IMR-90 (cell line): Measurements from ENCODE around the gene BPNT1. TPM values are rescaled to one million over a fixed set of nuclear protein-coding genes. Genes with fewer than 3 reads are reported as not detected.

ENCODE experiments used
- ATAC-seq: fragments of 200-7000 bp; cut with Tn5 transposase; 2 replicates; pipeline ENCODE4 v1.9.1; 2020; ENCODE audit warnings: low read depth, mild to moderate bottlenecking, moderate library complexity
- BruUV-seq: library from RNA; stranded (reverse); fragments of 400-500 nt; replicated peaks from 2 replicates; lab custom pipeline; 2021; lab: Mats Ljungman, UMichigan
- CTCF ChIA-PET: fragments of 300-600 bp; formaldehyde crosslinking; extraction: SDS; loops from one replicate; lab custom pipeline; 2021; ENCODE audit warnings: antibody characterized with exemption; lab: Yijun Ruan, JAX
- POLR2A ChIA-PET: fragments of 300-600 bp; sonication (Branson Sonifier 250); formaldehyde crosslinking; loops from one replicate; lab custom pipeline; 2022; ENCODE audit warnings: antibody characterized with exemption; ENCODE audit not compliant: unreplicated experiment; lab: Charles Lee
- DNase-seq: peaks from one replicate; pipeline ENCODE4 v3.0.0; 2013
- H2AFZ ChIP-seq: replicated peaks from 2 replicates; pipeline ENCODE3; 2013; ENCODE audit warnings: low read length, mild to moderate bottlenecking; ENCODE audit not compliant: poor library complexity
- H2AK5ac ChIP-seq: 2 replicates; pipeline ENCODE4 v1.6.1; 2013; ENCODE audit warnings: low read depth, low read length, inconsistent platforms
- H2AK9ac ChIP-seq: replicated peaks from 2 replicates; pipeline ENCODE3; 2013; ENCODE audit warnings: mild to moderate bottlenecking, low read depth, low read length, moderate library complexity; ENCODE audit not compliant: poor library complexity
- H2BK120ac ChIP-seq: 2 replicates; pipeline ENCODE4 v1.6.1; 2013; ENCODE audit warnings: low read depth, low read length, inconsistent platforms
- H2BK15ac ChIP-seq: 3 replicates; pipeline ENCODE4 v1.6.1; 2013; ENCODE audit warnings: low read depth, low read length, inconsistent platforms
- H2BK20ac ChIP-seq: 2 replicates; pipeline ENCODE4 v1.6.1; 2013; ENCODE audit warnings: low read depth, mild to moderate bottlenecking, inconsistent platforms, low read length, moderate library complexity
- H2BK5ac ChIP-seq: 2 replicates; pipeline ENCODE4 v1.6.1; 2013; ENCODE audit warnings: mild to moderate bottlenecking, low read depth, low read length, inconsistent platforms; ENCODE audit not compliant: poor library complexity, severe bottlenecking
- H3K14ac ChIP-seq: replicated peaks from 2 replicates; pipeline ENCODE4 v1.6.1; 2013; ENCODE audit warnings: low read depth, low read length, inconsistent platforms
- H3K18ac ChIP-seq: 2 replicates; pipeline ENCODE4 v1.6.1; 2013; ENCODE audit warnings: low read depth, low read length, control low read depth
- H3K23ac ChIP-seq: 2 replicates; pipeline ENCODE4 v1.6.1; 2013; ENCODE audit warnings: low read depth, low read length, inconsistent platforms
- H3K27ac ChIP-seq: 2 replicates; pipeline ENCODE4 v1.5.1; 2013; ENCODE audit warnings: mild to moderate bottlenecking, control low read depth, low read length; ENCODE audit not compliant: insufficient read depth
- H3K27me3 ChIP-seq: 2 replicates; pipeline ENCODE4 v1.6.1; 2013; ENCODE audit warnings: low read length; ENCODE audit not compliant: control insufficient read depth, insufficient read depth
- H3K36me3 ChIP-seq: 2 replicates; pipeline ENCODE4 v1.6.1; 2013; ENCODE audit warnings: low read length, mixed read lengths; ENCODE audit not compliant: control insufficient read depth, insufficient read depth
- H3K4ac ChIP-seq: 2 replicates; pipeline ENCODE4 v1.6.1; 2013; ENCODE audit warnings: low read depth, low read length, inconsistent platforms
- H3K4me1 ChIP-seq: 2 replicates; pipeline ENCODE4 v1.6.1; 2013; ENCODE audit warnings: low read length, mixed read lengths; ENCODE audit not compliant: control insufficient read depth, insufficient read depth
- H3K4me2 ChIP-seq: 2 replicates; pipeline ENCODE4 v1.6.1; 2013; ENCODE audit warnings: low read depth, mild to moderate bottlenecking, control low read depth, low read length, moderate library complexity
- H3K4me3 ChIP-seq: 2 replicates; pipeline ENCODE4 v1.5.1; 2013; ENCODE audit warnings: low read depth, mild to moderate bottlenecking, control low read depth, low read length, moderate library complexity; ENCODE audit not compliant: insufficient read depth
- H3K56ac ChIP-seq: 2 replicates; pipeline ENCODE4 v1.6.1; 2013; ENCODE audit warnings: low read length, inconsistent platforms; ENCODE audit not compliant: insufficient read depth; ENCODE audit errors: extremely low read depth
- H3K79me1 ChIP-seq, 2 experiments: 2 replicates each; pipeline ENCODE4 v1.6.1; 2013; ENCODE audit warnings: low read length in 2 of 2, inconsistent platforms in 1 of 2, low read depth in 1 of 2
- H3K9ac ChIP-seq: 2 replicates; pipeline ENCODE4 v1.6.1; 2013; ENCODE audit warnings: low read depth, low read length, control low read depth
- H3K9me1 ChIP-seq: 2 replicates; pipeline ENCODE4 v1.6.1; 2013; ENCODE audit warnings: low read length, inconsistent platforms; ENCODE audit not compliant: insufficient read depth
- H3K9me3 ChIP-seq: 2 replicates; pipeline ENCODE4 v1.6.1; 2013; ENCODE audit warnings: low read length; ENCODE audit not compliant: control insufficient read depth, insufficient read depth
- H4K20me1 ChIP-seq: 2 replicates; pipeline ENCODE4 v1.6.1; 2013; ENCODE audit warnings: low read length, inconsistent platforms; ENCODE audit not compliant: insufficient read depth
- H4K5ac ChIP-seq: 2 replicates; pipeline ENCODE4 v1.6.1; 2013; ENCODE audit warnings: mild to moderate bottlenecking, low read depth, low read length, control low read depth
- H4K8ac ChIP-seq, 2 experiments: 2 replicates each; pipeline ENCODE4 v1.6.1; 2013; ENCODE audit warnings: low read depth in 2 of 2, low read length in 2 of 2, control low read depth in 1 of 2, inconsistent platforms in 1 of 2
- H4K91ac ChIP-seq: 2 replicates; pipeline ENCODE4 v1.6.1; 2013; ENCODE audit warnings: low read depth, low read length, inconsistent platforms; ENCODE audit not compliant: insufficient read depth
- BHLHE40 ChIP-seq: fragments of 150-350 bp; IDR thresholded peaks from 2 replicates; pipeline ENCODE4 v1.6.1; 2016; ENCODE audit warnings: mild to moderate bottlenecking, low read depth, low read length
- CEBPB ChIP-seq: IDR thresholded peaks from 2 replicates; pipeline ENCODE4 v1.6.1; 2012; ENCODE audit warnings: low read depth, low read length, improper control_type of control experiment
- CHD1 ChIP-seq: IDR thresholded peaks from 2 replicates; pipeline ENCODE4 v1.6.1; 2012; ENCODE audit warnings: low read depth, low read length, improper control_type of control experiment
- FOS ChIP-seq: fragments of 150-350 bp; IDR thresholded peaks from 2 replicates; pipeline ENCODE4 v1.6.1; 2016; ENCODE audit warnings: low read depth, low read length
- MAFK ChIP-seq: IDR thresholded peaks from 2 replicates; pipeline ENCODE4 v1.6.1; 2012; ENCODE audit warnings: low read depth, low read length, improper control_type of control experiment
- MAZ ChIP-seq: IDR thresholded peaks from 2 replicates; pipeline ENCODE4 v1.6.1; 2012; ENCODE audit warnings: low read depth, mild to moderate bottlenecking, low read length, improper control_type of control experiment, moderate library complexity, borderline replicate concordance
- POLR2A ChIP-seq: IDR thresholded peaks from 2 replicates; pipeline ENCODE4 v1.6.1; 2012; ENCODE audit warnings: mild to moderate bottlenecking, low read depth, low read length
- RAD21 ChIP-seq: IDR thresholded peaks from 2 replicates; pipeline ENCODE4 v1.6.1; 2012; ENCODE audit warnings: low read length, improper control_type of control experiment
- RCOR1 ChIP-seq: IDR thresholded peaks from 2 replicates; pipeline ENCODE4 v1.6.1; 2012; ENCODE audit warnings: mild to moderate bottlenecking, low read length, improper control_type of control experiment; ENCODE audit not compliant: insufficient replicate concordance
- dilution Hi-C: fragments of 300-500 bp; cut with HindIII; formaldehyde crosslinking; loops from one replicate; pipeline ENCODE4 v1.14.3; 2018; ENCODE audit warnings: low sequenced_read_pairs; ENCODE audit not compliant: unreplicated experiment
- in situ Hi-C: fragments of 300-500 bp; cut with MboI; formaldehyde crosslinking; loops from 3 replicates; pipeline ENCODE4 v1.14.3; 2019; ENCODE audit warnings: low sequenced_read_pairs, inconsistent platforms, mixed read lengths
- intact Hi-C: fragments of 100-400 bp; cut with micrococcal nuclease; formaldehyde crosslinking; loops from 2 replicates; pipeline ENCODE4 v1.10.0; 2022
- polyA plus RNA-seq, 3 experiments: library from polyadenylated mRNA; depleted of rRNA; stranded (reverse); fragments of >200 nt; gene quantifications; 2 replicates each; pipeline ENCODE4 v1.2.3, GENCODE V29; 2012; ENCODE audit warnings: low replicate concordance in 1 of 3
- total RNA-seq: library from RNA; depleted of rRNA; stranded (reverse); fragments of >200 nt; gene quantifications from 2 replicates; pipeline ENCODE4 v1.2.3, GENCODE V29; 2012
- TF ChIP-seq, protein P1 (sequence below): fragments of 150-350 bp; IDR thresholded peaks from 2 replicates; pipeline ENCODE4 v1.6.1; 2017; ENCODE audit warnings: mild to moderate bottlenecking, antibody characterized with exemption, low read length, low read depth
- TF ChIP-seq, protein P2 (sequence below): fragments of 150-350 bp; IDR thresholded peaks from 2 replicates; pipeline ENCODE4 v1.6.1; 2016; ENCODE audit warnings: low read depth, mild to moderate bottlenecking, low read length, moderate library complexity, borderline replicate concordance

BPNT1 gene
- total and polyA plus RNA-seq, 2 of the 4 experiments (the other 2 are of a cell fraction): 31.7 to 38.2 TPM

DNA sequence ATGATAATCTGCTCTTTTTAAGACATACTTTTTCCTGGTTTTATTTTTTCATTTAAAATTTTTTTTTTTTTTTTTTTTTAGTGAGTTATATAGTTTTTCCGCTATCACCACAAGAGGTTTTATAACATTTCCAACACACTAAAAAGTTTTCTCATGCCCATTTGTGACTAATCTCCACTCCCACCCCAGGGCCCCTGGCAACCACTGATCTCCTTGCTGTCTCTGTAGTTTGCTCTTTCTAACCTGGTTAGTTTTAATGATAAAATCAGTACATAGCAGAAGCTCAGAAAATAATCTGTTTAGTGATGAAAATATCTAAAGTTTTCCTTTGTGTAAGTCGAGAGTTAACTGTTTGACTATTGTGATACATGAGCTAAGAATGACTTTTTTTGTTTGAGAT, 46.2 kb upstream of the BPNT1 start (continued):
- TF ChIP-seq, protein P1, sequence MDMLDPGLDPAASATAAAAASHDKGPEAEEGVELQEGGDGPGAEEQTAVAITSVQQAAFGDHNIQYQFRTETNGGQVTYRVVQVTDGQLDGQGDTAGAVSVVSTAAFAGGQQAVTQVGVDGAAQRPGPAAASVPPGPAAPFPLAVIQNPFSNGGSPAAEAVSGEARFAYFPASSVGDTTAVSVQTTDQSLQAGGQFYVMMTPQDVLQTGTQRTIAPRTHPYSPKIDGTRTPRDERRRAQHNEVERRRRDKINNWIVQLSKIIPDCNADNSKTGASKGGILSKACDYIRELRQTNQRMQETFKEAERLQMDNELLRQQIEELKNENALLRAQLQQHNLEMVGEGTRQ: no peak
- no peak for TF ChIP-seq MAFK

DNA sequence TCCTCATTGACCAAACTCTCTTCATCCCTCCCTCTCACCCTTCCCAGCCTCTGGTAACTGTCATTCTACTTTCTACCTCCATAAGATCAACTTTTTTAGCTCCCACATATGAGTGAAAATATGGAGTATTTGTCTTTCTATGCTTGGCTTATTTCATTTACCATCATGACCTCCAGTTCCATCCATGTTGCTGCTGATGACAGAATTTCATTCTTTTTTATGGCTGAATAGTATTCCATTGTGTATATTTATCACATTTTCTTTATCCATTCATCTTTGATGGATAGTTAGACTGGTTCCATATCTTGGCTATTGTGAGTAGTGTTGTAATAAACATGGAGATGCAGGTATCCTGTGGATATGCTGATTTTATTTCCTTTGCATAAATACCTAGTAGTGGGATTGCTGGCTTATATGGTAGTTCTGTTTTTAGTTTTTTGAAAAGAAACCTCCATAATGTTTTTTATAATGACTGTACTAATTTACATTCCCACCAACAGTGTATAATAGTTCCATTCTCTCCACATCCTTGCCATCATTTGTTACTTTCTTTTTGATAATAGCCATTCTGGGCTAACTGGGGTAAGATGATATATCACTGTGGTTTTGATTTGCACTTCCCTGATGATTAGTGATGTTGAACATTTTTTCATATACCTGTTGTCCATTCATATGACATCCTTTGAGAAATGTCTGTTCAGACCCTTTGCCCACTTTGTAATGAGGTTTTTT, 40.1 kb upstream of the BPNT1 start:
- ATAC-seq: no peak
- Histone ChIP-seq H3K9me1 (no peaks in the 10 kb centered on the region; the same call in 1 of the 2 replicates), H4K20me1 (no peaks in the 10 kb centered on the region), H4K5ac (no peak overlapping the region), H2BK20ac (no peak overlapping the region), H4K8ac (no peak overlapping the region), H4K91ac (no peak overlapping the region), H3K23ac (no peak overlapping the region), H2BK5ac (no peak overlapping the region), H2BK15ac (no peak overlapping the region), H2AK9ac (no peak overlapping the region), H3K4me2 (no peak overlapping the region), H3K9ac (no peak overlapping the region), H3K14ac (no peak overlapping the region), H2AFZ (no peak overlapping the region), H3K27ac (no peak overlapping the region), H2AK5ac (no peak overlapping the region), H3K36me3 (peaks cover 19% of the 10 kb centered on the region), H3K56ac (no peak overlapping the region), H2BK120ac (no peak overlapping the region), H3K9me3 (no peaks in the 10 kb centered on the region; the same call in 1 of the 2 replicates), H3K4me1 (no peaks in the 10 kb centered on the region; the same call in 1 of the 2 replicates), H3K79me1 (no peaks in the 10 kb centered on the region), H3K4me3 (no peak overlapping the region), H3K4ac (no peak overlapping the region), H3K18ac (no peak overlapping the region), H3K27me3 (no peaks in the 10 kb centered on the region)
- dilution Hi-C loops: no loop called here
- intact Hi-C loops: no loop called here
- TF ChIP-seq RCOR1 (no peak), MAFK (no peak), FOS (no peak), MAZ (no peak), RAD21 (no peak), CEBPB (no peak), BHLHE40 (no peak), CHD1 (no peak), POLR2A (no peak)
- TF ChIP-seq, protein P2, sequence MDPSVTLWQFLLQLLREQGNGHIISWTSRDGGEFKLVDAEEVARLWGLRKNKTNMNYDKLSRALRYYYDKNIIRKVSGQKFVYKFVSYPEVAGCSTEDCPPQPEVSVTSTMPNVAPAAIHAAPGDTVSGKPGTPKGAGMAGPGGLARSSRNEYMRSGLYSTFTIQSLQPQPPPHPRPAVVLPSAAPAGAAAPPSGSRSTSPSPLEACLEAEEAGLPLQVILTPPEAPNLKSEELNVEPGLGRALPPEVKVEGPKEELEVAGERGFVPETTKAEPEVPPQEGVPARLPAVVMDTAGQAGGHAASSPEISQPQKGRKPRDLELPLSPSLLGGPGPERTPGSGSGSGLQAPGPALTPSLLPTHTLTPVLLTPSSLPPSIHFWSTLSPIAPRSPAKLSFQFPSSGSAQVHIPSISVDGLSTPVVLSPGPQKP: no peak
- DNase-seq: no peak
- BruUV-seq: no TSS peak
- POLR2A ChIA-PET: no interaction called here
- in situ Hi-C loops: no loop called here
- CTCF ChIA-PET: interaction anchor here (0.6 kb wide), 1 partner anchor 91 kb away, joined by 4 read pairs; no protein-coding TSS in a partner anchor
